HT-29 (cell line): ENCODE results near the gene LHB. TPM values are rescaled to one million over a fixed set of nuclear protein-coding genes. Genes with fewer than 3 reads are reported as not detected.
A peak's percentile ranks its signal among the peaks of the same experiment; 100 is the strongest.
"Not testable (repeated sequence)": the region's sequence is repeated elsewhere in the genome, so short reads cannot be mapped to it uniquely, and the experiment has no call there.

Source experiments
- DNase-seq: peaks from one replicate; pipeline ENCODE4 v3.0.0-alpha.2; 2015; ENCODE audit warnings: low spot score
- total RNA-seq: library from RNA; depleted of rRNA; stranded (reverse); fragments of >200 nt; shearing (Covaris generic); gene quantifications from 2 replicates; pipeline ENCODE4 v1.2.3, GENCODE V29; 2014; rRNA removed

The LHB gene
- total RNA-seq, result not detected in 2 replicates

DNA sequence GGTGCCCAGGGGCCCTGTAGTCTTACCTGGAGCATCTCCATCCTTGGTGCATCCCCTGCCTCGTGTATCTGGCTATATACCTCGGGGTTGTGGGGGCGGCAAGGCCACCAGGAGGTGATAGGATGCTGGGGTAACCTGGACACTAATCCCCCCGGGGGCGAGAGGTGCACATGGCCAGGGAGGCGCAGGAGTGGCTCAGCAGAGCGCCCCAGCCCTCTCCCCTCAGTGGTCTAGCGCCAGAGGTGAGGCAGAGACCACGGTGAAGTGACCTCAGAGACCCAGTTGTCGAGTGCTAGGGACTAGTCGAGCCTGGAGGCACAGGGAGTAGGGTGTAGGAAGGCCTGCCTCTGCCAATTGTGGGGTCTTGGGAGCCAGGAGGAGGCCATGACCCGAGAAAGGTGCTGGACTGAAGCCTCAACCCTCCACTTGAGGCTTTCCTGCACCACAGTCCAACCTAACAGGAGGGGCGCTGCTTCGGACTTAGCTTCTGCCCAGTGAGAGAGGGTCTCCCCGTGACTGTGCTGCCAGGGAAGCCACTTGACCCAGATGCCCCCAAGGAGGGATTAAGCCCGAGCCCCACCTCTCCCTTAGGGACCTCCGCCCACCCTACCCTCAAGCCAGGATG is at the start of gene LHB:
TSS of gene LHB (minus strand) at position 51 of the 625 bp plus-strand sequence. CDS start at position 41, 10 bp downstream.
- peak; percentile 35 for DNase-seq

DNA sequence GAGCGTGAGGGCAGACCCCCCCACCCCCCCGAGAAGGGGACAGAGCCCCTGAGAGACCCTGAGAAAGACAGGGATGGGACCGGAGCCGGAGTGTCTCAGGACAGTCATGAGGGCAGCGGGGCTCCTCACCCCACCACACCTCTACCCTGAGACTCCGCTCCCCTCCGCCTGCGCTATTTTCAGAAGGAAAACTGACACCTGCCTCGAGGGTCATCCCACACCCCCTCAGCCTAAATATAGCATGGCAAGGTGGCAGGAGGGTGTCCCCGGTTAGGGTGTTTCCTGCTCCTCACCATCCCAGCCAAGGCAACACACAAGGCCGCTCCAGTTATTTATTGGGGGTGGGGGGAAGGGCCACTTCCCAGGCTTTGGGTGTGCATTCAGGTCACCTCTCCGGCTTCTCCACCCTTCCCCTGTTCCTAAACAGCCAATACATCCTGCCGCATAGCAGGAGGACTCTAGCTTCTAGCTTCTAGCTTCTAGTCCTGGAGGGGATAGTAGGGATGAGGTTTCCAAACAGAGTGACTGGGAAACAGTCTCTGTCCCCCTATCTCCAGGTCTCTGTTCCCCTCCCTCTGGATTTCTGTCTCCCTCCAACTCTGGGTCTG is 49.1 kb upstream of the LHB start:
- no peak for DNase-seq

GRCh38 chr19:49064768-49065611 is 48.1 kb upstream of the LHB start, which contains the start of gene NTF4:
NTF4 (minus strand) TSS chr19:49064818; CDS start chr19:49061997, 2,821 bp downstream.
- DNase-seq, result peak; percentile 32

GRCh38 chr19:49064029-49064629 is 47.2 kb upstream of the LHB start:
- peak; percentile 47 for DNase-seq

- DNase-seq, result no peak
Measured at GRCh38 chr19:49061445-49061844, 44.6 kb upstream of the LHB start.

GRCh38 chr19:49061000-49061399 is 44.1 kb upstream of the LHB start:
- DNase-seq, result no peak

- no peak for DNase-seq
Measured at GRCh38 chr19:49059053-49059452, 42.2 kb upstream of the LHB start.

DNA sequence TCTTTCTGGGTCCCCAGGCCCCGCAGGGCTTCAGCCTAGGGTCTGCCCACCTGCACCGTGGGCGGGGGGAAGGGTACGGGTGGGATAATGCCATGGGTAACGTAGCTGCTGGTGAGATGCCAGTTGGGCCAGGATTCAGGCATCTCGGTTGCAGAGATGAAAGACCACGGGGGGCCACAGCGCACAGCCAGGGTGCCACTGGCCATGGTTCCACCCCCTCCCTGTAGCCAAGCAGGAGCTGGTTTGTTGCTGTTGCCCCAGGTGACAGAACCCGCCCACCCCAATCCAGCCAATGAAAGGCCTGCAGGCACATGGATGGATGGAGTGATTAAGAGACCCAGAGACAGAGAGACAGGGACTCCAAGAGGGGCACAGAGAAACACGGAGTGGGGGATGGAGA is 41.7 kb upstream of the LHB start:
- DNase-seq, result peak; percentile 28

DNA sequence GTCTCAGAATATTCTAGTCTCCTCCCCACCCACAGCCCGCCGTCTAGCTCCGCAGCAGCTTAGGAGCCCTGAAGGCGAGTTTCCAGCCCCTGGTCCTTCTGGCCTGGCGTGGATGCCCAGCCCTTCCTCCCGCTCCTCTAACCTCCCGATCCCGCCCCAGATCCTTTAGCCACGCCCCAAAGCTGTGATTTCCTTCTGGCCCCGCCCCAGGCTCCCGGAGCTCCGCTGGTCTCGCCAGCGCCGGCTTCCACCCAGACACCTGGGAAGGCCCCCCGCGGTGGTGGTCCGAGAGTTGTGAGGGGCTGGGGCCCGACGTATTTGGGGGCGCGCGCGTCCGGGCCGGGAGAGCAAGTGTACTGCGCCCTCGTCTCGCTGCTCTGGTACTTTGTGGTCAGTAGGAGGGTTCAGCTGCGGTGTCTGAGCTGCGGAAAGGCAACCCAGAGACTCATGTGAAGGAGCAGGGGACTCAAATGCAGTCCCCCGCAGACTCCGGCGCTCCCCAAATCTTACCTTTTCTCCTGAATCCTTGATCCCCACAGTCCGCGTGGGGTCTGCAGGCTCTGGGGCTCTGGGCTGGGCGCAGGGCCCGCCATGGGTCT is 40.8 kb upstream of the LHB start, which contains the start of gene CGB7:
TSS of gene CGB7 (minus strand) at position 114 of the 599 bp plus-strand sequence. CDS start 2,374 bp downstream, outside the sequence.
- peak; percentile 79 for DNase-seq

- not testable (repeated sequence) for DNase-seq
Measured at GRCh38 chr19:49056902-49057596, 40.2 kb upstream of the LHB start.

GRCh38 chr19:49056101-49056901 is 39.4 kb upstream of the LHB start:
- peak; percentile 69 for DNase-seq

DNA sequence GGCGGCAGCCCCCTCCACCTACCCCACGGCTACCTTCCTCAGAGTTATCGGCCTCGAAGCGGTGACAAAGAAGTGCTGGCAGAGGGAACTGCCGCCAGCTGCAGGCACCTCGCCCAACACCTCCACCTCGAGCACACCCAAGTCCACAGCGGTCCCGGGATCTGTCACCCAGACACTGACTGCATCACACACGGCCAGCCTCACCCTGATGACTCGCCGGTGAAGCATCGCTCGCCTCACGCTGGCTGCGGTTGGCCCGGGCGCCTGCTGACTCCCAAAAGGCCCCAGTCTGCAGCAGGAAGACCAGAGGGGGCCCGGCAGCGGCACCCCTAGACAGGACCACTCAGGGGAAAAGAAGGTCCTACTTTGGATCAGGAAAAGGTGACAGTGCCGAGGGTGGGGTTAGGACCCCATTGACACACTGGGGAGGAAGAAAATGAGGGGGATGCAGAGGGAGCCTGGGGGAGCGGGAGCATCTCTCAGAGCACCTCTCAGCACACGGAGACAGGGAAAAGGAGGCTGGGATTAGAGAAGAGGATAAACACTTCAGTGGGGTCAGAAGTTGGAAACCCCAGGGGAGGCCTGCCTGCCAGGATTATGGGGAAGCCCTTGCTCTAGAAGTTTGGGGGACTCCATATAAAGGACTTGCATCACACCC is 33.6 kb upstream of the LHB start:
- not testable (repeated sequence) for DNase-seq

- DNase-seq, result not testable (repeated sequence)
Measured at GRCh38 chr19:49049834-49050233, 32.9 kb upstream of the LHB start.

DNA sequence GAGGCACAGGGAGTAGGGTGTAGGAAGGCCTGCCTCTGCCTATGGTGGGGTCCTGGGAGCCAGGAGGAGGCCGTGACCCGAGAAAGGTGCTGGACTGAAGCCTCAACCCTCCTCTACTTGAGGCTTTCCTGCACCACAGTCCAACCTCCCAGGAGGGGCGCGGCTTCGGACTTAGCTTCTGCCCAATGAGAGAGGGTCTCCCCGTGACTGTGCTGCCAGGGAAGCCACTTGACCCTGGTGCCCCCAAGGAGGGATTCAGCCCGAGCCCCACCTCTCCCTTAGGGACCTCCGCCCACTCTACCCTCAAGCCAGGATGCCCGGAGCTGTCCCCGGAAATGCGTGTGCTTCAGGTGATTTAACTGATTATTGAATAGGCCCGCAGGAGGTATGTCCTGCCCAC is 32.1 kb upstream of the LHB start, which contains the start of gene CGB8:
TSS of gene CGB8 (minus strand) at position 101 of the 400 bp plus-strand sequence. CDS start 372 bp downstream, outside the sequence.
- not testable (repeated sequence) for DNase-seq

- not testable (repeated sequence) for DNase-seq
Measured at GRCh38 chr19:49043548-49043947, 26.7 kb upstream of the LHB start, which contains the start of gene CGB5. CGB5 (plus strand) TSS chr19:49043848; CDS start chr19:49044210, 362 bp downstream.

GRCh38 chr19:49042666-49043065 is 25.8 kb upstream of the LHB start:
- not testable (repeated sequence) for DNase-seq

- no peak for DNase-seq
Measured at GRCh38 chr19:49042177-49042576, 25.3 kb upstream of the LHB start.

- not testable (repeated sequence) for DNase-seq
Measured at GRCh38 chr19:49039736-49040135, 22.8 kb upstream of the LHB start.
